Bone marrow (tissue), 2 donors: ENCODE measurements around the gene PYCARD.
"Not testable (repeated sequence)": the region's sequence is repeated elsewhere in the genome, so short reads cannot be mapped to it uniquely, and the experiment has no call there.

Experiments used
- DNase-seq, 2 donors: peaks; one replicate each; lab custom pipeline; 2025; lab: John Stamatoyannopoulos, UW

PYCARD gene

GRCh38 chr16:31190818-31191444, 11.6 kb downstream of the PYCARD start:
- no peak for DNase-seq

GRCh38 chr16:31190061-31190460, 12.5 kb downstream of the PYCARD start:
- DNase-seq: no peak

- no peak for DNase-seq
These were observed 13.2 kb downstream of the PYCARD start for GRCh38 chr16:31189412-31189778.

- no peak for DNase-seq
These were observed 13.8 kb downstream of the PYCARD start for GRCh38 chr16:31188450-31189411.

GRCh38 chr16:31187808-31188189, 14.8 kb downstream of the PYCARD start:
- no peak for DNase-seq

GRCh38 chr16:31186930-31187807, 15.4 kb downstream of the PYCARD start:
- DNase-seq: no peak

GRCh38 chr16:31186176-31186575, 16.4 kb downstream of the PYCARD start:
- no peak for DNase-seq

GRCh38 chr16:31185339-31185738, 17.2 kb downstream of the PYCARD start:
- DNase-seq: no peak

- no peak for DNase-seq
These were observed 17.7 kb downstream of the PYCARD start for GRCh38 chr16:31184888-31185287.

- no peak for DNase-seq
These were observed 18.8 kb downstream of the PYCARD start for GRCh38 chr16:31183432-31184428.

GRCh38 chr16:31182391-31182790, 20.2 kb downstream of the PYCARD start:
- no peak for DNase-seq

- no peak for DNase-seq
These were observed 21.3 kb downstream of the PYCARD start for GRCh38 chr16:31181102-31181830.

GRCh38 chr16:31179747-31180459, 22.7 kb downstream of the PYCARD start, which contains the start of gene FUS:
Gene FUS, plus strand, starts transcription at chr16:31180139. Its CDS starts 76 bp downstream, at chr16:31180215.
- DNase-seq: peak; percentile 91 to 100

GRCh38 chr16:31179219-31179746, 23.3 kb downstream of the PYCARD start:
- no peak for DNase-seq

- no peak for DNase-seq
These were observed 25.4 kb downstream of the PYCARD start for GRCh38 chr16:31177136-31177535.

GRCh38 chr16:31170048-31170447, 32.5 kb downstream of the PYCARD start:
- not testable (repeated sequence) for DNase-seq

- no peak for DNase-seq
These were observed 33.7 kb downstream of the PYCARD start for GRCh38 chr16:31168848-31169247.

- DNase-seq: no peak
These were observed 35.2 kb downstream of the PYCARD start for GRCh38 chr16:31167315-31167714.

GRCh38 chr16:31157136-31157535, 45.4 kb downstream of the PYCARD start:
- peak in 1 of 2 donors; percentile 18 for DNase-seq
